ENCODE measurements around the gene EFNA1. TPM values are rescaled to one million over a fixed set of nuclear protein-coding genes. Genes with fewer than 3 reads are reported as not detected.

Gene EFNA1
- total RNA-seq, 1 donor from 2014 or later, result 1.7 TPM

GRCh38 chr1:155093911-155094621, 33.6 kb upstream of the EFNA1 start:
- Mint-ChIP-seq H3K27ac (ENCODE audit: unreplicated experiment) (no peak overlapping the region), H3K27me3 (ENCODE audit: unreplicated experiment) (peaks cover 8% of the 10 kb centered on the region), H3K4me3 (ENCODE audit: unreplicated experiment) (no peak overlapping the region), H3K4me1 (ENCODE audit: low read depth, unreplicated experiment) (peaks cover 12% of the 10 kb centered on the region), H3K36me3 (ENCODE audit: unreplicated experiment) (no peaks in the 10 kb centered on the region), H3K9me3 (ENCODE audit: unreplicated experiment) (peaks cover 6% of the 10 kb centered on the region)
- peak; percentile 27 for TF ChIP-seq CTCF (IDR thresholded peaks at IDR 0.05; ENCODE audit: partially characterized antibody, unreplicated experiment)
- peak; percentile 61 for DNase-seq

- Mint-ChIP-seq H3K27me3 (ENCODE audit: unreplicated experiment) (peaks cover 8% of the 10 kb centered on the region), H3K27ac (ENCODE audit: unreplicated experiment) (peak overlapping the region; percentile 23), H3K36me3 (ENCODE audit: unreplicated experiment) (no peaks in the 10 kb centered on the region), H3K9me3 (ENCODE audit: unreplicated experiment) (peaks cover 6% of the 10 kb centered on the region), H3K4me1 (ENCODE audit: low read depth, unreplicated experiment) (peaks cover 12% of the 10 kb centered on the region), H3K4me3 (ENCODE audit: unreplicated experiment) (peak overlapping the region; percentile 49)
- TF ChIP-seq CTCF (IDR thresholded peaks at IDR 0.05; ENCODE audit: partially characterized antibody, unreplicated experiment), result peak; percentile 5
- no peak for DNase-seq
Observed at GRCh38 chr1:155094622-155094948, 33.1 kb upstream of the EFNA1 start.

GRCh38 chr1:155099331-155099730, 28.3 kb upstream of the EFNA1 start:
- H3K4me1 Mint-ChIP-seq (ENCODE audit: low read depth, unreplicated experiment), result peaks cover 5% of the 10 kb centered on the region

GRCh38 chr1:155103325-155103724, 24.4 kb upstream of the EFNA1 start:
- DNase-seq, result no peak
- no peaks in the 10 kb centered on the region for H3K4me1 Mint-ChIP-seq (ENCODE audit: low read depth, unreplicated experiment)
- no peaks in the 10 kb centered on the region for H3K27me3 Mint-ChIP-seq (ENCODE audit: unreplicated experiment)
- no peak overlapping the region for H3K4me3 Mint-ChIP-seq (ENCODE audit: unreplicated experiment)
- no peak for TF ChIP-seq CTCF (IDR thresholded peaks at IDR 0.05; ENCODE audit: partially characterized antibody, unreplicated experiment)
- no peak overlapping the region for H3K27ac Mint-ChIP-seq (ENCODE audit: unreplicated experiment)
- H3K9me3 Mint-ChIP-seq (ENCODE audit: unreplicated experiment), result no peaks in the 10 kb centered on the region
- no peaks in the 10 kb centered on the region for H3K36me3 Mint-ChIP-seq (ENCODE audit: unreplicated experiment)

More at GRCh38 chr1:155099331-155099730, 28.3 kb upstream of the EFNA1 start:
- Mint-ChIP-seq H3K4me3 (ENCODE audit: unreplicated experiment) (no peak overlapping the region), H3K27me3 (ENCODE audit: unreplicated experiment) (no peaks in the 10 kb centered on the region), H3K9me3 (ENCODE audit: unreplicated experiment) (peaks cover 3% of the 10 kb centered on the region), H3K27ac (ENCODE audit: unreplicated experiment) (no peak overlapping the region), H3K36me3 (ENCODE audit: unreplicated experiment) (no peaks in the 10 kb centered on the region)
- DNase-seq, result no peak
- TF ChIP-seq CTCF (IDR thresholded peaks at IDR 0.05; ENCODE audit: partially characterized antibody, unreplicated experiment), result no peak
